HG03469 (cell line): ENCODE measurements around the gene SYCE3.

Experiments
- ATAC-seq: cut with Tn5 transposase; IDR thresholded peaks from one replicate; pipeline ENCODE4 v1.9.1; 2021; ENCODE audit warnings: mild to moderate bottlenecking, moderate library complexity, moderate number of reproducible peaks; ENCODE audit not compliant: unreplicated experiment

Gene SYCE3

GRCh38 chr22:50504369-50505211 lies 58.1 kb downstream of the SYCE3 start:
- no peak for ATAC-seq

- no peak for ATAC-seq
Measured at GRCh38 chr22:50503475-50504145, 59.1 kb downstream of the SYCE3 start.

GRCh38 chr22:50502628-50503474 lies 59.9 kb downstream of the SYCE3 start:
- ATAC-seq = no peak

GRCh38 chr22:50502096-50502495 lies 60.6 kb downstream of the SYCE3 start:
- ATAC-seq = no peak
